T-helper 2 cell treated with Interferon-gamma antibody and Interleukin-4, amounts not matched to agents 5 μg/mL and 100 μg/mL, for 36 hours (primary cell): ENCODE measurements around the gene SNAPC2.
A peak's percentile ranks its signal among the peaks of the same experiment; 100 is the strongest.
"Not testable (repeated sequence)": the region's sequence is repeated elsewhere in the genome, so short reads cannot be mapped to it uniquely, and the experiment has no call there.

ENCODE experiments used
- DNase-seq: peaks from one replicate; pipeline ENCODE4 v3.0.0; 2021; ENCODE audit warnings: low spot score
- H3K27ac Mint-ChIP-seq: one replicate; pipeline ENCODE4 v1.8.0; 2021; ENCODE audit warnings: mild to moderate bottlenecking, mixed read lengths
- H3K27me3 Mint-ChIP-seq: one replicate; pipeline ENCODE4 v1.8.0; 2021; ENCODE audit warnings: low read depth, mixed read lengths
- H3K36me3 Mint-ChIP-seq: one replicate; pipeline ENCODE4 v1.8.0; 2021; ENCODE audit warnings: low read depth, mixed read lengths
- H3K4me1 Mint-ChIP-seq: one replicate; pipeline ENCODE4 v1.8.0; 2021; ENCODE audit warnings: low read depth, mixed read lengths
- H3K4me3 Mint-ChIP-seq: one replicate; pipeline ENCODE4 v1.8.0; 2022; ENCODE audit warnings: mild to moderate bottlenecking, moderate library complexity, mixed read lengths
- H3K9me3 Mint-ChIP-seq: one replicate; pipeline ENCODE4 v1.8.0; 2021; ENCODE audit warnings: mixed read lengths

SNAPC2 gene

DNA sequence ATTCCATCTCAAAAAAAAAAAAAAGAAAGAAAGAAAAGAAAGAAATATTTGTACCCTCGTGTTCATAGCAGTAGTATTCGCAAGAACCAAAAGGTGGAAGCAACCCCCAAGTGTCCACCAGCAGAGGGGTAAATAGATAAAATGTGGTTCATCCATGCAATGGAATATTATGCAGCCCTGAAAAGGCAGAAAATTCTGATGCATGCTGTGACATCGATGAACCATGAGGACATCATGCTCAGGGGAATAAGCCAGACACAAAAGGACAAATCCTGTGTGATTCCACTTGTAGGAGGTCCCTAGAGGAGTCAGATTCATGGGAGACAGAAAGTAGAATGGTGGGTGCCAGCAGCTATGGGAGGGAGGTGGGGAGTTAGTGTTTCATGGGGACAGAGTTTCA is 38.2 kb upstream of the SNAPC2 start:
- H3K4me1 Mint-ChIP-seq, result no peaks in the 10 kb centered on the region
- no peaks in the 10 kb centered on the region for H3K9me3 Mint-ChIP-seq
- DNase-seq, result no peak
- no peaks in the 10 kb centered on the region for H3K36me3 Mint-ChIP-seq
- no peak overlapping the region for H3K27ac Mint-ChIP-seq
- peaks cover 3% of the 10 kb centered on the region for H3K27me3 Mint-ChIP-seq
- H3K4me3 Mint-ChIP-seq, result no peak overlapping the region

DNA sequence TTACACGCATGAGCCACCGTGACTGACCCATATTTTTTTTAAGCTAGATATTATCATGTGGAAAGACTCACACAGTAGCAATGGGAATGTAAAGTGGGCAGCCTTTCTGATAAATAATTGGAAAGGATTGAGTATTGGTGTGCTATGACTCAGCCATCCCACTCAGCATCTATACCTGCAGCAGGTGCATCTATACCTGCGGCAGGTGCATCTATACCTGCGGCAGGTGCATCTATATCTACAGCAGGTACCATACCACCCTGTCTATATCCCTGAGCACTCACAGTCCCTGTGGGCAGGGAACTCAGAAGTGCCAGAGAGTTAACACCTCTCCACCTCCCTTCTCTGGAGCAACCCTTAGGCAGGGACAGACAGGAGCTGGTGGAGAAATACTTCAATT is 37.0 kb upstream of the SNAPC2 start:
- Mint-ChIP-seq H3K4me1 (no peaks in the 10 kb centered on the region), H3K27ac (no peak overlapping the region)

DNA sequence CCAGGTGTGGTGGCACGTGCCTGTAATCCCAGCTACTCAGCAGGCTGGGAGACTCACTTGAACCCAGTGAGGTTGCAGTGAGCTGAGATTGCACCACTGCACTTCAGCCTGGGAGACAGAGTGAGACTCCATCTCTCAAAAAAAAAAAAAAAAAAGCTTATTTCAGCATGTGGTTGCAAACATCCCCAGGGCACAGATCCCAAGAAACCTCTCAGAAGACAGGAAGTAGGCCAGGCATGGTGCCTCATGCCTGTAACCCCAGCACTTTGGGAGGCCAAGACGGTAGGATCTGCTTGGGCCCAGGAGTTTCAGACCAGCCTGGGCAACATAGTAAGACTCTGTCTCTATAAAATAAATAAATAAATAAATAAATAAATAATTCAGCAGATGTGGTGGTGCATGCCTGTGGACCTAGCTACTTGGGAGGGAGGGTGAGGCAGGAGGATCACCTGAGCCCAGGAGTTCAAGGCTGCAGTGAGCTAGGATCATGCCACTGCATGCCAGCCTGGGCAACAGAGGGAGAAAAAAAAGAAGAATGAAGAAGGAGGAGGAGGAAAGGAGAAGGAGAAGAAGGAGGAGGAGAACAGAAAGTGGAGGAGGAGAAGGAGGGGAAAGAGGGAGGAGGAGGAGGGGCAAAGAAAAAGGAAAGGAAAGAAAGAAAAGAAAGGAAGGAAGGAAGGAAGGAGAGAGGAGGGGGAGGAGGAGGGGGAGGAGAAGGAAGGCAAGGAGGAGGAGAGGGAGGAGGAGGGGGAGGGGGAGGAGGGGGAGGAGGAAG is 36.2 kb upstream of the SNAPC2 start:
- H3K4me3 Mint-ChIP-seq, result no peak overlapping the region
- H3K4me1 Mint-ChIP-seq, result no peaks in the 10 kb centered on the region

More for the DNA sequence above, 37.0 kb upstream of the SNAPC2 start:
- Mint-ChIP-seq H3K36me3 (no peaks in the 10 kb centered on the region), H3K27me3 (peaks cover 5% of the 10 kb centered on the region), H3K9me3 (no peaks in the 10 kb centered on the region), H3K4me3 (no peak overlapping the region)
- DNase-seq, result no peak

DNA sequence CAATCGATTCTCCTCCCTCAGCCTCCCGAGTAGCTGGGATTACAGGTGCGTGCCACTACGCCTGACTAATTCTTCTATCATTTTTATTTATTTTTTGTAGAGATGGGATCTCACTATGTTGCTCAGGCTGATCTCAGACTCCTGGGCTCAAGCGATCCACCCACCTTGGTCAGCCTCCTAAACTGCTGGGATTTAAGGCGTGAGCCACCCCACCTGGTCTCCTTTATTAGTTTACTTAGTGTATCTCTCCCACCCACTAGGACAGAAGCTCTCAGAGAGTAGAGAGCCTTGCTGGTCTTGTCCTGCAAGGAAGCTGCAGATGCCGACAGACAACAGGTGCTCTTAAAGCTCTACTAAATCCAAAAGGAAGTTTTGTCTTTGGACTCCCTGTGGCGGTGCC is 34.3 kb upstream of the SNAPC2 start:
- Mint-ChIP-seq H3K27ac (no peak overlapping the region), H3K4me3 (no peak overlapping the region), H3K4me1 (no peaks in the 10 kb centered on the region), H3K9me3 (no peaks in the 10 kb centered on the region), H3K27me3 (peaks cover 9% of the 10 kb centered on the region), H3K36me3 (no peaks in the 10 kb centered on the region)
- DNase-seq, result no peak

More for the DNA sequence above, 36.2 kb upstream of the SNAPC2 start:
- Mint-ChIP-seq H3K9me3 (no peaks in the 10 kb centered on the region), H3K27ac (no peak overlapping the region), H3K27me3 (peaks cover 9% of the 10 kb centered on the region), H3K36me3 (no peaks in the 10 kb centered on the region)
- DNase-seq, result no peak

DNA sequence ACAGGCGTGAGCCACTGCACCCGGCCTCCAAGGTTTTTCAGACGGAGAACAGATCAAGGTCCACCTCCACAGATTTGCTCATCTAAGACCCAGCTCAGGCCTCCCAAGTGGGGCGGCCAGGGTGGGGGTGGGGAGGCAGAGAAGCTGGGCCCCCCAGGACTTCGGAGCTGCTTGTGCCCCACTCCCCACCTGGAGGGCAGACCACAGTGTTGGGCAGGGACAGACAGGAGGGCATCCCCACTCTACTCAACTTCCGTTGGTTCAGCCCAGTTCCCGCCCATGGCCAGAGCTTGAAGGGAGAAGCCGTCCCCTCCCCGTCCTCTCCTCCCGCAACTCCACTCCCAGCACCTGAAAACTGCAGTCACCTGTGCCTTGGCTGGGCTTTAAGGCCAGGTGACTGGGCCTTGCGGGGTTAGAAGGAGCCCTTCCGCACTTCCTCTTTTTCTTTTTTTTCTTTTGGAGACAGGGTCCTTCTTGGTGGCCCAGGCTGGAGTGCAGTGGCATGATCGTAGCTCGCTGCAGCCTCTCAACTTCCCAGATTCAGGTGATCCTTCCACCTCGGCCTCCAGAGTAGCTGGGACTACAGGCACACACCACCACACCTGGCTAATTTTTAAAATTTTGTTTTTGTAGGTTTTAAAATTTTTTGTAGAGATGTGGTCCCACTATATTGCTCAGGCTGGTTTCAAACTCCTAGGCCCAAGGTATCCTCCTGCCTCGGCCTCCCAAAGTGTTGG is 32.6 kb upstream of the SNAPC2 start:
- DNase-seq, result no peak
- H3K4me3 Mint-ChIP-seq, result no peak overlapping the region
- H3K4me1 Mint-ChIP-seq, result no peaks in the 10 kb centered on the region
- H3K27ac Mint-ChIP-seq, result no peak overlapping the region
- H3K9me3 Mint-ChIP-seq, result no peaks in the 10 kb centered on the region
- H3K27me3 Mint-ChIP-seq, result peaks cover 9% of the 10 kb centered on the region
- H3K36me3 Mint-ChIP-seq, result no peaks in the 10 kb centered on the region

DNA sequence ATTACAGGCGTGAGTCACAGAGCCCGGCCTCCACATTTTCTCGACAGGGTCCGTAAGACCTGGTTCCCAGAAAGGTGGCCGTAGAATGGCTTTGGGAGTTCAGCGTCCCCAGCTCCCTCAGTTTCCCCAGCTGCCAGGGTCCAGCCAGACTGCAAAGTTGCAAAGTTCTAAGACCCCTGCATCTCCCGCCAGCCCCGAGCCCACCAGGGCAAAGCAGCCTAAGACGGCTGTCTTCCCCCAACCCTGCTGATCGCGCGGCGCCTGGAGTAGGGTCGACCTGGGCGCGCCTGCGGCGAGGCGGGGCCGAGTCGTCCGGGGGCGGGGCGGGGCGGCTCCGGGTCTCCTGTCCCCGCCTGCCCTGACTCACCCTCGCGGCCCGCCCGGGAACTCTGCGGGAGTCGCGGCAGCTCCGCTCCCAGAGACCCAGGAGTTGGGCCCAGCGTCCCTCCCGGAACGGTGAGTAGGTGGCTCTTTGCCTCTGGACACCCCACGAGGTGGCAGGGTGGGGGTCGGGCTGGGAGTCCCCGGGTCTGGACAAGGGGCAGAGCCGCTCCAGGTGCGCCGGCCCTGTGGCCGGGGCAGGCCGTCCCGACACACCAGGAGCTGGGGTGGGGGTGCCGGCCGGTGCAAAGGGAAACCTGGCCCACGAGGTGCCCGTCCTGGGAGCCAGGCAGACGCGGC is 31.9 kb upstream of the SNAPC2 start, which contains the start of gene LRRC8E:
LRRC8E (plus strand) TSS at position 366 of the 681 bp plus-strand sequence. CDS start 7,094 bp downstream, outside the sequence.
- no peaks in the 10 kb centered on the region for H3K9me3 Mint-ChIP-seq
- no peaks in the 10 kb centered on the region for H3K4me1 Mint-ChIP-seq
- peaks cover 9% of the 10 kb centered on the region for H3K27me3 Mint-ChIP-seq
- peak; percentile 39 for DNase-seq
- no peak within 1 kb of the TSS for H3K4me3 Mint-ChIP-seq
- H3K27ac Mint-ChIP-seq, result no peak within 1 kb of the TSS
- H3K36me3 Mint-ChIP-seq, result no peaks in the 10 kb centered on the region

DNA sequence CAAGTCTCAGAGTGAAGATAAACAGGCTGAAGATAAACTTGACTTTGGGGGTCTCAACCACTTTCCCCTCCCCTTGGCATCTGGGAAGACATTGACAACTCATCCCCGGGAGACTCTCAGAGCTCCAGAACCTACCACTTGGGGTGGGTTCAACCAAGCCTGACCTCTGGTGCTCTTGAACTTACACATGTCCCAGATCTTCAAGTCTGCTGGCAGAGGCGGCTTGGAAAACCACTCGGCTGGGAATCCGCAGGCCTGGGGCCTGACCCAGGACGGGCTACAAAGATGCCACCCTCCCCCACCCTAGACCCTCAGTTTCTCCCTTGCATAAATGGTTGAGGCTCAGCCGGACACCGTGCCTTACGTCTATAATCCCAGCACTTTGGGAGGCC is 31.3 kb upstream of the SNAPC2 start:
- Mint-ChIP-seq H3K9me3 (no peaks in the 10 kb centered on the region), H3K27me3 (peaks cover 9% of the 10 kb centered on the region), H3K36me3 (no peaks in the 10 kb centered on the region), H3K27ac (no peak overlapping the region), H3K4me3 (no peak overlapping the region), H3K4me1 (no peaks in the 10 kb centered on the region)
- no peak for DNase-seq

DNA sequence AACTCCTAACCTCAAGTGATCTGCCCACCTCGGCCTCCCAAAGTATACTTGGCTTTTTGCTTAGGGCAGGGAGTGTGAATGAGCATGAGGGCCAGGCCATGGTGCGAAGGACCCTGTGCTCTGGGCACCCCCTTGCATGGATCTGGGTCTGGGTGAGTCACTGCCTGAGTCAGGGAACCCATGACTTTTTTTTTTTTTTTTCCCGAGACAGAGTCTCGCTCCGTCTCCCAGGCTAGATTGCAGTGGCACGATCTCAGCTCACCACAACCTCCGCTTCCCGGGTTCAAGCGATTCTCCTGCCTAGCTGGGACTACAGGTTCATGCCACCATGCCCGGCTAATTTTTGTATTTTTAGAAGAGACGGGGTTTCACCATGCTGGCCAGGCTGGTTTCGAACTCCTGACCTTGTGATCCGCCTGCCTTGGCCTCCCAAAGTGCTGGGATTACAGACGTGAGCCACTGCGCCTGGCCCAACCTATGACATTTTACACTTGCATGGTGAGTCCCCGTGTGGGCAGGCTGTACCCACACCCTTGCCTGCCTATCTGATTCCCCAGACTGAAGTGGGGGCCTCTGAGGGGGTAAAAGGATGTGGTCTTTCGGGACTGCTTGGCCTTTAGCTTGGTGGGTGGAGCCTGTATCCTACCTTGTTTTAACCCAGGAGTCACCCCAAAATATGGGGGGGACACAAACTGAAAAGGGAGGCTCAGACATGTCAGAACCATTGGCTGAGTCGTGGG is 26.6 kb upstream of the SNAPC2 start:
- not testable (repeated sequence) for DNase-seq, H3K27me3 Mint-ChIP-seq, H3K36me3 Mint-ChIP-seq, H3K4me3 Mint-ChIP-seq, H3K9me3 Mint-ChIP-seq, H3K27ac Mint-ChIP-seq, H3K4me1 Mint-ChIP-seq

DNA sequence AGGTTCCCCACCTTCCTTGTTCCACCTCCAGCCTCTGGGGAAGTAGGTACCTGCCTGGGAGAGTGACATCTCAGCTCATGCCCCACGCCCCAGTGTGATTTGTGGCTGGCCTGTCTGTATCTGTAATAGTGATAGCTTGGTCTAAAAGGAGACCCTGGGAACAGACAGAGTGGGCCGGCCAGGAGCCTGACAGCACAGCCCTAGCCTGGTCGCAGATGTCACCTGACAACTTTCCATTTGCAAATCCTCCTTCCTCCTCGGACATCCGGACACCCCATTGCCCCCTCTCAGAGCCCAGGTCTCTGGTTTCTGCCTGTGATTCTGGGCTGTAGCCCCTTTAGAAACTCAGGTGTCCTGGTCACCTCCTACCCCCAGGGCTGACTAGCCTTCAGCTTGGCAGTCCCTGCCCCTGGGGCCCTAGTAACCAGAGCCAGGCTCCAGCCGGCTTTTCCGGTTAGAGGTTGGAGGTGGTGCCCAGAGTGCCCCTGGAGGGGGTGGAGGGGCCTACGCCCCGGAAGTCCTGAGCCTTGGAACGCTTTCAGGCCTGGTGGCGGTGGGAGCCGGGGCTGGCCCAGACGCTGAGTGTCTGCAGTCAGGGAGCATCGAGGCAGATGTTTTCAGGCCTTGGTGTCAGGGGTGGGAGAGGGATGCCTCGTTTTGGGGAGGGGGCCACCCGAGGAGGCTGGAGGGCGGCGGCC is 25.4 kb upstream of the SNAPC2 start:
- no peak overlapping the region for H3K27ac Mint-ChIP-seq
- no peaks in the 10 kb centered on the region for H3K36me3 Mint-ChIP-seq
- H3K27me3 Mint-ChIP-seq, result no peaks in the 10 kb centered on the region
- no peak overlapping the region for H3K4me3 Mint-ChIP-seq
- no peak for DNase-seq
- no peaks in the 10 kb centered on the region for H3K4me1 Mint-ChIP-seq
- no peaks in the 10 kb centered on the region for H3K9me3 Mint-ChIP-seq

DNA sequence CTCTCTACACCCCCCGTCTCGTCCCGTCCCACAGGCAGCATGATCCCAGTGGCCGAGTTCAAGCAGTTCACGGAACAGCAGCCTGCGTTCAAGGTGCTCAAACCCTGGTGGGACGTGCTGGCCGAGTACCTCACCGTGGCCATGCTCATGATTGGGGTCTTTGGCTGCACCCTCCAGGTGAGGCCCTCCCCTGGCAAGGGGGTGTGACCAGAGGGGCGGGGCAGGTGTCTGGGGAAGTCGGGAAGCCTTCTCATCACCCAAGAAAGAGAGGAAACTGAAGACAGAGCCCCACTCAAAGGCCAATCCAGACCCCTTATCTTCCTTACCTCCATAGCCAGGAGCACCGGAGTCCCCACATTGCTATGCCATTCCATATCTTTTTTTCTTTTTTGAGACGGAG is 24.6 kb upstream of the SNAPC2 start:
- Mint-ChIP-seq H3K4me3 (no peak overlapping the region), H3K4me1 (no peaks in the 10 kb centered on the region), H3K36me3 (no peaks in the 10 kb centered on the region), H3K27me3 (no peaks in the 10 kb centered on the region), H3K27ac (no peak overlapping the region), H3K9me3 (no peaks in the 10 kb centered on the region)
- no peak for DNase-seq

DNA sequence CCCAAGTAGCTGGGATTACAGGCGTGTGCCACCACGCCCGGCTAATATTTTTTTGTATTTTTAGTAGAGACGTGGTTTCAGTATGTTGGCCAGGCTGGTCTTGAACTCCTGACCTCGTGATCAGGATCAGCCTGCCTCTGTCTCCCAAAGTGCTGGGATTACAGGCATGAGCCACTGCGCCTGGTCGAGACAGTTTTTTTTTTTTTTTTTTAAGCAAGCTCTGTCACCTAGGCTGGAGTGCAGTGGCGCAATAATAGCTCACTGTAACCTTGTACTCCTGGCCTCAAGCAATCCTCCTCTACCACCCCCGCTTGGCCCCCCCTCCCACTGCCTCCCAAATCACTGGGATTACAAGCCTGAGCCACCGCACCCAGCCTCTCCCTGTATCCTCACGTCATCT is 22.8 kb upstream of the SNAPC2 start:
- H3K27me3 Mint-ChIP-seq, result no peaks in the 10 kb centered on the region
- peaks cover 1% of the 10 kb centered on the region for H3K4me1 Mint-ChIP-seq
- no peak overlapping the region for H3K4me3 Mint-ChIP-seq
- H3K9me3 Mint-ChIP-seq, result no peaks in the 10 kb centered on the region
- no peak for DNase-seq
- H3K27ac Mint-ChIP-seq, result no peak overlapping the region
- no peaks in the 10 kb centered on the region for H3K36me3 Mint-ChIP-seq

DNA sequence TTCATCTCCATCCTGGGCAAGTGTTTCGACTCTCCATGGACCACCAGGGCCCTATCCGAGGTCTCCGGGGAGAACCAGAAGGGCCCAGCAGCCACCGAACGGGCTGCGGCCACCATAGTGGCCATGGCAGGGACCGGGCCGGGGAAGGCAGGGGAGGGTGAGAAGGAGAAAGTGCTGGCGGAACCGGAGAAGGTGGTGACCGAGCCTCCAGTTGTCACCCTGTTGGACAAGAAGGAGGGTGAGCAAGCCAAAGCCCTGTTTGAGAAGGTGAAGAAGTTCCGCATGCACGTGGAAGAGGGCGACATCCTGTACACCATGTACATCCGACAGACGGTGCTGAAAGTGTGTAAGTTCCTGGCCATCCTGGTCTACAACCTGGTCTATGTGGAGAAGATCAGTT is 21.2 kb upstream of the SNAPC2 start:
- no peak for DNase-seq
- Mint-ChIP-seq H3K9me3 (no peaks in the 10 kb centered on the region), H3K4me3 (no peak overlapping the region), H3K27ac (no peak overlapping the region), H3K27me3 (peaks cover 3% of the 10 kb centered on the region), H3K4me1 (peaks cover 10% of the 10 kb centered on the region), H3K36me3 (no peaks in the 10 kb centered on the region)

DNA sequence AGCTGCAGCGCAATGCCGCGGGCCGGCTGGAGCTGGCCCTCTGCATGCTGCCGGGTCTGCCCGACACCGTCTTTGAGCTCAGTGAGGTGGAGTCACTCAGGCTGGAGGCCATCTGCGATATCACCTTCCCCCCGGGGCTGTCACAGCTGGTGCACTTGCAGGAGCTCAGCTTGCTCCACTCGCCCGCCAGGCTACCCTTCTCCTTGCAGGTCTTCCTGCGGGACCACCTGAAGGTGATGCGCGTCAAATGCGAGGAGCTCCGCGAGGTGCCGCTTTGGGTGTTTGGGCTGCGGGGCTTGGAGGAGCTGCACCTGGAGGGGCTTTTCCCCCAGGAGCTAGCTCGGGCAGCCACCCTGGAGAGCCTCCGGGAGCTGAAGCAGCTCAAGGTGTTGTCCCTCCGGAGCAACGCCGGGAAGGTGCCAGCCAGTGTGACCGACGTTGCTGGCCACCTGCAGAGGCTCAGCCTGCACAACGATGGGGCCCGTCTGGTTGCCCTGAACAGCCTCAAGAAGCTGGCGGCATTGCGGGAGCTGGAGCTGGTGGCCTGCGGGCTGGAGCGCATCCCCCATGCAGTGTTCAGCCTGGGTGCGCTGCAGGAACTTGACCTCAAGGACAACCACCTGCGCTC is 20.3 kb upstream of the SNAPC2 start:
- DNase-seq, result no peak

More for the DNA sequence above, 20.3 kb upstream of the SNAPC2 start:
- H3K4me1 Mint-ChIP-seq, result peaks cover 14% of the 10 kb centered on the region
- H3K36me3 Mint-ChIP-seq, result peaks cover 5% of the 10 kb centered on the region
- no peaks in the 10 kb centered on the region for H3K9me3 Mint-ChIP-seq
- no peak overlapping the region for H3K27ac Mint-ChIP-seq
- peaks cover 3% of the 10 kb centered on the region for H3K27me3 Mint-ChIP-seq
- H3K4me3 Mint-ChIP-seq, result no peak overlapping the region
